NCI-H2171 (cell line): ENCODE data around the gene WDFY4.

Source experiments
- DNase-seq: peaks from one replicate; lab custom pipeline; 2025; lab: John Stamatoyannopoulos, UW

The WDFY4 gene

DNA sequence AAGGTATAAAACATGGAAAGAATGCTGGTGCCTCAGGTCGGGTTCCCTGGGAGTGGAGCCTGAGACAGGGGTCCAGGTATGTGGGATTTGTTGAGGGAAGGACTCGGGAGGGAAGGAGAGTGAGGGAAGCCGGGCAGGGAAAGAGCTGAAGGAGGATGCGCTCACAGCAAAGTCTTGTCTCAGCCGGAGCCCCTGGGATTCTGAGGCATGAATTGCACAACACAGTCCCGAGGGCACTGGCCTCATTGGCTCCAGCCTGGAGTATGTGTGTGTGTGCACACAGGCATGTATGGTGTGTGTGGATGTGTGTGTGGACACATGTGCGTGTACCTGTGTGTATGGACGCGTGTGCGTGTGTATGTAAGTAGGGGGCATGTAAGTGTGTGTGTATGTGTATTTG lies 87.4 kb downstream of the WDFY4 start:
- no peak for DNase-seq

DNA sequence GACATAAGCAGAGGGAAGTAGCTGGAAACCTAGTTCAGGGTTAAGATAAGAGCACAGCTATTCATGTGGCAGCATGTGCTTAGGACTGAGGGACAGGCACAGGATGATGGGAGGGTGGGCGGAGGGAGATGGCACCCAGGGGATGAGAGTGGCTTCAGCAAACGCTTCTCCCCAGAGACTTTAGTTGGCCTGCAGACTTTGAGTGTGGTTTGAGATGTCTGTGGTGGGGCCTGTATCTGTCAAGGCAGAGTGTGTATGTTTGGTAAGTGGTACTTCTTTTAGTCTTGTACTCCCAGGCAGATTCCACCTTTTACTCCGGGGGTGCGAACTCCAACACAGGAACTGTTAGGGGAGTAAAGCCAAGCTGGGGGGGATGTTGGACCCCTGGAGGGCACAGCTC lies 88.9 kb downstream of the WDFY4 start:
- DNase-seq, result no peak

DNA sequence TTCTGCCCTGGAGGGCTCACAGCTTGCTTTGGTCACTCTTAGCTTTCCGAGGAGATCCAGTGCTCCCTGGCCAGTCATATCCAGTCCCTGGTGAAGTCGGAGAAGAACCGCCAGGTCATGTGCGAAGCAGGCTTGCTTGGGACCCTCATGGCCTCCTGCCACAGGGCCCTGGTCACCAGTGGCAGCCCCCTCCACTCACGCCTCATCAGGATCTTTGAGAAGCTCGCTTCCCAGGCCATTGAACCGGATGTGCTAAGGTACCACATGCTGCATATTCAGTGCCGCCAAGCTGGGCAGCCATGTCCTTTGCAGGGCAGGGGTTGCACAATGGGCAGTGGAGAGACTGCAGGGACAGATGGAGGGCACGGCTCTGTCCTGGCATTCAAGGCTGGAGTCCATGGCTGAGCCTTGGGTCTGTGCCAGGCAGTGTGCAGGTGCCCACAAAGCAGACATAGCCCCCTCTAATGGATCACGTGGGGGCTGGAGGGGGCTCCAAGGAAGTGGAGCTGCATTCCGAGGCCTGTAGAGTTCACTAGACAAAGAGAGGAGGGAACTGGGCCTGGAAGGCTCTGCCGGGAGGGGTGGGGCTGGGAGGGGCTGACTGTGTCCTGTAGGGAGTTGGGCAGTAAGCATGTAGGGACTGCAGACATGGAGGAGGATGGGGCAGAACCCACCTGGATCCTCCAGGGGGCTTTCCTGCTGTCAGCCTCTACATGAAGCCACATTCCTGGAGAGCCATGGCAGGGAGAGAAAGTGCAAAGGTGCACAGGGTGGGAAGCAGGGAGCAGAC lies 89.9 kb downstream of the WDFY4 start:
- DNase-seq, result no peak

GRCh38 chr10:48775206-48775517 lies 90.5 kb downstream of the WDFY4 start:
- DNase-seq, result no peak

GRCh38 chr10:48776005-48776522 lies 91.4 kb downstream of the WDFY4 start:
- no peak for DNase-seq

- DNase-seq, result no peak
Observed at GRCh38 chr10:48776528-48776927, 91.9 kb downstream of the WDFY4 start.

DNA sequence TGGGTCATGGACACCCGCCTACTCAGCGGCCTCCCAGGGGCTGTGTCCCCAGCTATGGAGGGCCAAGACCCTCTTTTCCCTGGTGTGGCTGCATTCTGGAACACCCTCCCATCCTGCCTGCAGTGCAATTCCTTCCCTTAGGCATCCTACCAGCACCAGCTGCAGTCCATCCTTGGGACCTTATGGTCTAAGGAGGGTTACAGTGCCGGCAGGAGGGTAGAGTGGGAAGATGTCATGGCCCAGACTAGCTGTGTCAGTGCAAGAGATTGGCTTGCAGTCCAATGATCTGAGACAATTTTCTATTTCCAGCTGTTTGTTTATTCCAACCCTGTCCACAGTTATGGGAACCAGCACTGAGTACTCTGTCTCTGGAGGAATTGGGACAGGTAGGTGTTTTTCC lies 92.4 kb downstream of the WDFY4 start:
- no peak for DNase-seq

- DNase-seq, result no peak
Observed at GRCh38 chr10:48778193-48778857, 93.7 kb downstream of the WDFY4 start.

DNA sequence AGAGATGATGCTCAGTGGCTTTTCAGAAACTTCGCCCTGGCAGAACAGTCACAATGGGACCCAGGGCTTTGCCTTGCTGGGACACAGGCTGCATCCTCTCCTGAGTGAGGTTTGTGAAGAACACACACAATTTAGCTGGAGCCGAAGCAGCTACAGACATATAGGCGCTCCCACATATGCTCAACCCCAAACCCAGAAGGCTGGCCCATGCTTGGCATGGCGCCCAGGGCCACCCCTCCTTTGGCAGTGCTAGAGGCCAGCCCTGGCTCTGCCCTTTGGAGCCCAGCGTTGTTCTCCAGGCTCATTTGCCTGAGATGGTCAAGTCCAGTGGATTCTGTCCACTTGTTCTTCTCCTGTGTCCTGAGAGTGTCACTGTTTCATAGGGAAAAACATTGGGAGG lies 94.4 kb downstream of the WDFY4 start:
- DNase-seq, result no peak

GRCh38 chr10:48779546-48780152 lies 95.0 kb downstream of the WDFY4 start:
- DNase-seq, result no peak

- no peak for DNase-seq
Observed at GRCh38 chr10:48780341-48780740, 95.7 kb downstream of the WDFY4 start.

GRCh38 chr10:48782386-48782785 lies 97.7 kb downstream of the WDFY4 start:
- DNase-seq, result no peak

- DNase-seq, result no peak
Observed at GRCh38 chr10:48784031-48784430, 99.4 kb downstream of the WDFY4 start.

DNA sequence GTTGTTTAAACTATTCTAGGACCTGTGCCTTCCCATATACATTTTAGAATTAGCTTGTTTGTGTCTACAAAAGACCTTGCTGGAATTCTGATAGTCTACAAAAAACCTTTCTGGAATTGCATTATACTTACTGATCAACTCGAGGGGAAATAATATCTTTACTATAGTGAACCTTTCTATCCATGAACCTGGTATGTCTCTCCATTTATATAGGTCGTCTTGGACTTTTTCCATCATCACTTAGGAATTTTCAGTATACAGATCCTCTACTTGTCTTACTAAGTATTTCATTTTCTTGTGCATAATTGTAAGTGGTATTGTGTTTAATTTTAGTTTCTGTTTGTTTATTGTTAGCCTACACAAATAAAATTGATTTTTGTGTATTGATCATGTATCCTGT lies 101.1 kb downstream of the WDFY4 start:
- DNase-seq, result no peak

DNA sequence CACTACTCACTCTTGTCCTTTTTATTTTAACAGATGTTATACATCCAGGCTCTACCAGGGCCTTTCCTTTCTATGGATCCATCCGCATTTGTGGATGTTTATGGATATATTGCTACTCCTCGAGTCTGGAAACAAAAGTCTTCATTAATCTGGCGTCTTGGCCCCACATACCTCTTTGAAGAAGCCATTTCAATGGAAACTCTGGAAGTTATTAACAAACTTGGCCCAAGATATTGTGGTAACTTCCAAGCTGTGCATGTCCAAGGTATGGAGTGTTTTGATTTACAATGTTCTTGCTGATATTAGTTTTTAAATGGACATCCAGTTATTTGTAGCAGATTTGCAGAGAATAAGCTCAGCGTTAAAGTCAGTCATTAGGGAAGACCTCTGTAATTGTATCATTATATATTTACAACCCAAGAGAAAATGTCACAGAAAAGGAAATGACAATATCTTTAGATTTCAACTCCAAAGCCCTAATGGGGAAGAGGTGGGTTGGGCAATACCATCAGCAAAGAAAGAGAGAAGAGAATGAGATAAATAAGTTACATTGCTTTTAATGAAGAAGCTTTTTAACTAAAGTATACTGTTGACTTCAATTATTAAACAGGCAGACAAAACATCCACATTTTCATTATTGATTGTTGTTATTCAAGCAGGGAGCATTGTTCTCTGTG lies 102.1 kb downstream of the WDFY4 start:
- no peak for DNase-seq

DNA sequence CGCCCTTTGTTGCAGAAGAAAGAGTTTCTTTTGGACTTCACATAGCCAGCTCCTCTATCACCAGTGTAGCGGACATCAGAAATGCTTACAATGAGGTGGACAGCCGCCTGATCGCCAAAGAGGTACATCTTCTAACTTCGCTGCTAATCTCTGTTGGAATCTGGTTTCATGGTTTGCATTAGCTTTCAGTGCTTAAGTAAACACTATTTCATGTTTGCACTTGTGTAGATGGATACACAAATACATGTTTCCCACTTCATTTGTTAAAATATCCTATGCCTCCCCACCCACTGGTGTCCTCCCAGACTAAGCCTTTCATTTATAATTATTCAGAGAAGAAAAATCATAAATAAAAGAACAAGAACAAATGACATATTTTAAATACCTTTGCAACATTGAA lies 103.9 kb downstream of the WDFY4 start:
- no peak for DNase-seq

DNA sequence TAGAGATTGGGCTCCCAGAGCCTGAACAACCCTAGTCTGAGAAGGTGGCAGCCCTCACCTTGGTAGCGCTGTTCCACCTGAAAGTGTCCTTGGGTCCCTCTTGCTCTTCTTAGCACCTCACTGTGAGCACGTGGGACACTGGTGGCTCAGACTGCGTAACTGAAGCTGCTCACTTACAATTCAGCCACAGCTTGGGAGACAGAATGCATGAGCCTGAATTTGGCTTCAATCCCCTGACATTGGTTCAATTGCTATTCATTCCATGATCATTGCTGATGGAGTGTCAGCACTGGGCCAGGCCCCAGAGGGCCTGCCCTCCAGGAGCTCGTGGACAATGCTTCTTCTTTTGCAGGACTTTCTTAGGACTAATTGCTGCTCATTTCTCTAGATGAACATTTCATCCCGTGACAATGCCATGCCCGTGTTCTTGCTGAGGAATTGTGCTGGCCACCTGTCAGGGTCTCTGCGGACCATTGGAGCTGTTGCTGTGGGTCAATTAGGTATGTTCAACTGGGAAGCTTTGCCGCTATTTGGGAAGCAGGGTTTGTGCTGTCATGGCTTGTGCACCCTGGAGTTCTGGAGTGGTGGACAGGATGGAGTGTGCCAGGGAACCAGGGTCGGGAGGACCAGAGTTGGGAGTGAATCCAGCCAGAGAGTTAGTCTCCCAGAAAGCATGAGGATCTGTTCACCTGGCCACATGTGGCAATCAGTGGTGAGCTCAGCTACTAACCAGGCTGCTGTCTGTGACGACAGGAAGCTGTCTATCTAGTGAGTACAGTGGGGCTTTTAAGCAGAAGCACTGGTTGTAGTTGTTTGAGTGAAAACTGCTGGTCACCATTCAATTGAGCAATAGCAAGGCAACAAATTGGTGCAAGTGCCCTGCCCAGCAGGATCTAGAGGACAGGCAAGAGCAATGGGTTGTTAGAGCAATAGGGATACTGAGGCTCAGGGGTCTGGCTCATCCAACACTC lies 105.1 kb downstream of the WDFY4 start:
- DNase-seq, result no peak

DNA sequence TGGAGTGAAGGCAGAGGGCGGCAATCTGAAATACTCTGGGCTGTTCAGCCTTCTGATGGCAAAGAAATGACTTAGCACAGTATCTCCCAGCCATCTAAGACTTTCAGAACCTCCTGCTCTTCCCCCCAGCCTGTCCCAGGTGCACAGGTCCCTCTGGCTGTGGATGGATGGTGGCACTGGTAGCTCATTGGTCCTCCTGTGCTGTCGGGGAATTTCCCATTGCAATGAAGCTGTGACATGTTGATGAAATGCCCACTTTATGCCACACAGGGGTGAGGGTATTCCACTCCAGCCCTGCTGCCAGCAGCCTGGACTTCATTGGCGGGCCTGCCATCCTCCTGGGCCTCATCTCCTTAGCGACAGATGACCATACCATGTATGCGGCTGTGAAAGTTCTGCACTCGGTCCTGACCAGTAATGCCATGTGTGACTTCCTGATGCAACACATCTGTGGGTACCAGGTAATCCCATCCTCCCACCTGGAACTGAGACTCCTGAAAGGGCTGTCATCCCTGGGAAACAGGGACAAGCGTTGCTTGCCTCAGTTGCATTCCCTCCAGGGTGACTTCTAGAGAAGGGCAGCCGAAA lies 105.9 kb downstream of the WDFY4 start:
- no peak for DNase-seq

DNA sequence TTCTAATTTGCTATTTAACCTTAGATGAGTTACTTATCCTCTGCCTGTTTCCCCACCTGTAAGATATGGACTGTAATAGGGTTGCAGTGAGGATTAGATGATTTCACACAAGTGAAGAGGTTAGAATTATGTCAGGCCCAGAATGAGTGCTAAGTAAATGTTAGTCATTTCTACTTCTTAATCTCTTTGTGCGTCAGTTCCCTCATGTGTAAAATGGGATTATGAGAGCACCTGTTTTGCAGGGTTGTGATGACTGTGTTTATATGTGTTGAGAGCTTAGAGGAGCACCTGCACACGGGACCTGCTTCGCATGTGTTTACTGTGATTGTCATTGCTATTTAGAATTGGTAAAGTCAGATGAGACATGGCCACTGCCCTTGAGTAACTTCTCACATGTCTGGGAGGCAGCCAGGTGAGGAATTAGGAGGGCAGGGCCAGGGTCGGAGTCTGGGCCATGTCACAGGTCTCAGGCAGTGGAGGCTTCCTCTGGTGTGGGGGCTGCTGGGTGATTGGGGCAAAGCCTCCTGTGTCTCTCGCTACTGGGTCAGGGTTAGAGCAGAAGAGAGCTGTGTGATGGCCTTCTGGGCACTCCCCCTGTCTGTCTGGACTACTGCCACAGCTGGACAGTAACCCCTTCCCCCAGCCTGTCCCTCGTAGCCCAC lies 106.7 kb downstream of the WDFY4 start:
- no peak for DNase-seq

DNA sequence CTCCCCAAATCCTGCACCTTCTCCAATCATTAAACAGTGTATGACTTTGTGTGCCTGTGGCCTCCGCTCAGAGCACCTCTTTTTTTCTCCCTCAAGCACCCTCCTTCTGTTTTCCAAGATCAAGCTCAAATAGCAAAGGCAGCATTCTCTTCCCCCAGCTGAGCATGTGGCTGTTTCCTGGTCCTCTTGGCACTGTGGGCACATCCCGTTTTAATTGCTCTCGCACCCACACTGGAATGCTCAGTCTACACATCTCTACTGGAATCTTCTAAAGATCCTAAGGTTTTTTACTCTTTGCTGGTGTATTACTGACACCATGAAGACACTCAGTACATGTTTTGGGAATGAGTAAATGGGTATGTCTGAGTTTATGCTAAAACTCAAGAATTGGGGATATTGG lies 107.4 kb downstream of the WDFY4 start:
- DNase-seq, result no peak

- DNase-seq, result no peak
Observed at GRCh38 chr10:48792687-48793096, 108.0 kb downstream of the WDFY4 start.
